H1 (cell line): ENCODE data around the gene COX19. TPM values are rescaled to one million over a fixed set of nuclear protein-coding genes. Genes with fewer than 3 reads are reported as not detected.

ENCODE experiments used
- CTBP2 ChIP-seq: IDR thresholded peaks from 2 replicates; pipeline ENCODE4 v1.7.0; 2011; ENCODE audit warnings: borderline replicate concordance, mild to moderate bottlenecking, moderate library complexity, mixed read lengths, low read length; ENCODE audit not compliant: insufficient read depth, insufficient read length
- EGR1 ChIP-seq: IDR thresholded peaks from 2 replicates; pipeline ENCODE4 v1.6.1; 2011; ENCODE audit warnings: low read depth, low read length, borderline replicate concordance
- RAD21 ChIP-seq, 2 experiments: IDR thresholded peaks in 1 of 2; conservative IDR thresholded peaks in 1 of 2; 2 replicates each; pipeline ENCODE4 v1.6.1; 2011; ENCODE audit warnings: low read depth in 2 of 2, low read length in 2 of 2, improper control_type of control experiment in 1 of 2, inconsistent platforms in 1 of 2, mild to moderate bottlenecking in 1 of 2, moderate library complexity in 1 of 2
- TEAD4 ChIP-seq: IDR thresholded peaks from 2 replicates; pipeline ENCODE4 v1.6.1; 2012; ENCODE audit warnings: low read depth, low read length, inconsistent platforms, mixed read lengths
- polyA plus RNA-seq, 7 experiments: library from polyadenylated mRNA; depleted of rRNA in 3 of 7; stranded (reverse) in 5 of 7; unstranded in 2 of 7; fragments of >200 nt in 5 of 7; fragments of 200-250 nt in 2 of 7; gene quantifications; 1 replicate in 5 of 7; 2 replicates in 1 of 7; 4 replicates in 1 of 7; pipeline versions ENCODE4 v1.2.1 to v1.2.3, GENCODE V29; 2011 to 2013; ENCODE audit warnings: missing spikeins in 2 of 7, mixed read lengths in 2 of 7
- total RNA-seq: library from RNA; stranded (reverse); fragmentation: NEBNext Ultra II Directional; extraction: Animal tissue kit (Norgen Biotek cat#: 25700); gene quantifications from 2 replicates; pipeline ENCODE4 v1.2.1, GENCODE V29; 2021

The COX19 gene
- total and polyA plus RNA-seq, 2 of the 8 experiments (the other 6 are each of a cell fraction or from before 2014, with no cell fraction given), result 3.9 to 7.9 TPM

DNA sequence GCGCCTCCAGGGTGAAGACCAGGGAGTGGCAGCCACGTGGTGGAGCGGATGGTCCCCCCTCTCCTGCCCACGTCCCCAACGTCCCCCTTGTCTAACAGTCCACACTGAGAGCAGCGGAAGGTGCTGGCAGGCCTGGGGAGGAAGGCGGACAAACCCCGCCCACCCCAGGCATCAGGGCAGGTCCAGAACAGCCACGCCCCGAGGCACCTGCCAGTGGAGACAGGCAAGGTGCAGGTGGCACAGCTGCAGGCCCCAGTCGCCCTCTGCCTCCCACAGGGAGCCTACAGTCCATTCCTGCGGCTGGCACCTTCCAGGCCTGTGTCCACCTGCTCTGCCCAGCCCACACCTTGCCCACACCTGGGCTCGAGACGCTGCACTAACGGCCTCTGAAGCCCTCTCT lies 32.6 kb upstream of the COX19 start (continued):
- TF ChIP-seq TEAD4 (no peak), EGR1 (no peak), RAD21 (IDR thresholded peaks at IDR 0.05 in 1 of 2, conservative IDR thresholded peaks at IDR 0.05 in 1 of 2; ENCODE audit: low read depth in 2 of 2, low read length in 2 of 2) (no peak), CTBP2 (no peak)
